ENCODE data around the gene CDX1. TPM values are rescaled to one million over a fixed set of nuclear protein-coding genes. Genes with fewer than 3 reads are reported as not detected.
A peak's percentile ranks its signal among the peaks of the same experiment; 100 is the strongest.

The CDX1 gene
- total and polyA plus RNA-seq, 2 of the 8 experiments (the other 6 are each of a cell fraction or from before 2014, with no cell fraction given) = not detected

GRCh38 chr5:150159741-150160179, 6.8 kb upstream of the CDX1 start:
- Histone ChIP-seq H3K27ac (ENCODE audit: low read depth, low read length) (no peak overlapping the region), H3K4me1 (replicated peaks in 1 of 4; ENCODE audit: control insufficient read depth in 3 of 4, insufficient read depth in 4 of 4, low read length in 3 of 4) (peaks cover 3 to 16% (median 9%) of the 10 kb centered on the region in 4 experiments), H2BK15ac (ENCODE audit: low read length) (0 out of 2 replicates have a peak overlapping the region, but pooled peaks have one; percentile 92), H3K23ac (ENCODE audit: insufficient read length) (no peak overlapping the region), H2BK120ac (replicated peaks; ENCODE audit: low read depth, low read length) (no peak overlapping the region), H2AFZ (ENCODE audit: low read length) (no peak overlapping the region), H3K18ac (ENCODE audit: extremely low read depth, low read length) (peak overlapping the region; percentile 48; the same call in 1 of the 2 replicates), H3K36me3 (ENCODE audit: control insufficient read depth in 2 of 4, insufficient read depth in 4 of 4, low read length in 3 of 4) (no peaks in the 10 kb centered on the region), H2BK20ac (ENCODE audit: low read length) (0 out of 2 replicates have a peak overlapping the region, but pooled peaks have one; percentile 72), H3K4me3 (ENCODE audit: extremely low read depth in 1 of 4, insufficient read depth in 2 of 4, low read depth in 3 of 4, low read length in 4 of 4) (no peak overlapping the region), H4K5ac (ENCODE audit: insufficient read length, low read depth, low read length) (no peak overlapping the region), H3K23me2 (ENCODE audit: low read depth, low read length) (no peaks in the 10 kb centered on the region; the same call in 1 of the 2 replicates), H3K14ac (ENCODE audit: insufficient read length) (no peak overlapping the region), H2BK5ac (ENCODE audit: low read depth, low read length) (no peak overlapping the region), H4K20me1 (replicated peaks in 1 of 2; ENCODE audit: control insufficient read depth in 1 of 2, insufficient read depth in 2 of 2, low read length in 2 of 2) (no peaks in the 10 kb centered on the region), H2AK5ac (ENCODE audit: low read depth, low read length) (no peak overlapping the region), H2BK12ac (ENCODE audit: low read depth, low read length) (peak overlapping the region; percentile 81), H3K4ac (replicated peaks; ENCODE audit: insufficient read length, low read depth, low read length) (no peak overlapping the region), H3K56ac (replicated peaks; ENCODE audit: insufficient read length, low read depth, low read length) (no peak overlapping the region), H4K91ac (replicated peaks; ENCODE audit: insufficient read length, low read length) (no peak overlapping the region), H3K4me2 (ENCODE audit: insufficient read depth in 1 of 2, low read depth in 2 of 2, low read length in 2 of 2) (no peak overlapping the region), H3K79me1 (ENCODE audit: low read depth, low read length) (no peaks in the 10 kb centered on the region), H3K79me2 (ENCODE audit: control insufficient read depth in 1 of 2, insufficient read depth in 2 of 2, low read length in 2 of 2) (no peaks in the 10 kb centered on the region), H3K9ac (replicated peaks in 1 of 4; ENCODE audit: extremely low read depth in 1 of 4, low read depth in 3 of 4, low read length in 3 of 4) (no peak overlapping the region), H3K9me3 (ENCODE audit: insufficient read depth in 2 of 2, low read depth in 1 of 2, low read length in 1 of 2) (no peaks in the 10 kb centered on the region), H3K27me3 (replicated peaks in 1 of 4; ENCODE audit: control insufficient read depth in 3 of 4, extremely low read depth in 1 of 4, insufficient read depth in 3 of 4, low read length in 3 of 4) (peaks cover 6 to 13% (median 9%) of the 10 kb centered on the region in 4 experiments), H4K8ac (ENCODE audit: extremely low read depth, insufficient read depth, low read length) (no peak overlapping the region)
- ChIA-PET CTCF (ENCODE audit: partially characterized antibody) (interaction anchor here (0.6 to 15.3 kb wide), 21 partner anchors 10 to 276 kb away, joined by 3 to 372 read pairs (median 4); no protein-coding TSS in a partner anchor), POLR2A (ENCODE audit: partially characterized antibody) (interaction anchor here (1.3 kb wide), 1 partner anchor 21 kb away, joined by 4 read pairs; no protein-coding TSS in a partner anchor)
- FAIRE-seq (no peak), DNase-seq (ENCODE audit: low read depth in 1 of 2, low spot score in 2 of 2) (no peak)
- WGBS, 2 experiments (ENCODE audit: extremely low coverage in 1 of 2, insufficient coverage in 1 of 2, insufficient read length in 1 of 2, insufficient replicate concordance in 2 of 2, low coverage in 1 of 2, low lambda C conversion rate in 2 of 2, missing lambda C conversion rate in 1 of 2) = 54% methylated on average over 9 of the region's 9 CpGs; no CpG with 5 or more reads in 1 of the 2 experiments
- TF ChIP-seq SP4 (IDR thresholded peaks at IDR 0.05; ENCODE audit: low read length) (no peak), EGR1 (IDR thresholded peaks at IDR 0.05; ENCODE audit: borderline replicate concordance, low read depth, low read length) (no peak), NRF1 (IDR thresholded peaks at IDR 0.05; ENCODE audit: low read depth, low read length) (no peak), HDAC2 (IDR thresholded peaks at IDR 0.05; ENCODE audit: borderline replicate concordance in 1 of 2, low read depth in 2 of 2, low read length in 2 of 2) (no peak), SIN3A (conservative IDR thresholded peaks at IDR 0.05 in 1 of 2, IDR thresholded peaks at IDR 0.05 in 1 of 2; ENCODE audit: low read depth in 1 of 2, low read length in 2 of 2) (no peak), TCF12 (IDR thresholded peaks at IDR 0.05; ENCODE audit: low read depth, low read length) (no peak), RAD21 (IDR thresholded peaks at IDR 0.05 in 1 of 2, conservative IDR thresholded peaks at IDR 0.05 in 1 of 2; ENCODE audit: low read depth in 2 of 2, low read length in 2 of 2) (no peak), EP300 (IDR thresholded peaks at IDR 0.05; ENCODE audit: borderline replicate concordance in 1 of 2, low read depth in 2 of 2, low read length in 2 of 2) (no peak), RBBP5 (IDR thresholded peaks at IDR 0.05; ENCODE audit: borderline replicate concordance, low read depth, low read length) (no peak), TAF1 (IDR thresholded peaks at IDR 0.05; ENCODE audit: low read depth, low read length) (no peak)
- TF ChIP-seq, protein P1, sequence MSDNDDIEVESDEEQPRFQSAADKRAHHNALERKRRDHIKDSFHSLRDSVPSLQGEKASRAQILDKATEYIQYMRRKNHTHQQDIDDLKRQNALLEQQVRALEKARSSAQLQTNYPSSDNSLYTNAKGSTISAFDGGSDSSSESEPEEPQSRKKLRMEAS (IDR thresholded peaks at IDR 0.05) = no peak

Measured in H1 (cell line).